Measurements from ENCODE around the gene ANAPC16. TPM values are rescaled to one million over a fixed set of nuclear protein-coding genes. Genes with fewer than 3 reads are reported as not detected.

The ANAPC16 gene
- 38.3 and 43.0 TPM in 2 replicates for total RNA-seq (2012; rRNA removed)

GRCh38 chr10:72215611-72216549, at the start of gene ANAPC16, which contains the start of gene ASCC1:
ANAPC16 (plus strand) TSS chr10:72216012; CDS start chr10:72223915, 7,903 bp downstream.
ASCC1 (minus strand) TSS chr10:72216276; CDS start chr10:72213298, 2,978 bp downstream.
- peaks cover 17% of the 10 kb centered on the region for H3K4me1 ChIP-seq (ENCODE audit: control insufficient read depth, insufficient read depth, low read length)
- peak within 1 kb of the TSS; percentile 92 for H3K9ac ChIP-seq (ENCODE audit: low read depth, low read length)
- no peaks in the 10 kb centered on the region for H3K9me3 ChIP-seq (replicated peaks; ENCODE audit: low read length)
- peaks cover 3% of the 10 kb centered on the region for H3K36me3 ChIP-seq (ENCODE audit: insufficient read depth, low read length)
- H3K27me3 ChIP-seq (ENCODE audit: control insufficient read depth, insufficient read depth, low read length) = no peaks in the 10 kb centered on the region
- H3K4me3 ChIP-seq (ENCODE audit: low read length) = peak within 1 kb of the TSS; percentile 95
- peak within 1 kb of the TSS; percentile 97 for H3K4me2 ChIP-seq (ENCODE audit: low read length)

GRCh38 chr10:72167118-72167517, 48.7 kb upstream of the ANAPC16 start:
- Histone ChIP-seq H3K36me3 (ENCODE audit: insufficient read depth, low read length) (no peaks in the 10 kb centered on the region), H3K4me2 (ENCODE audit: low read length) (no peak overlapping the region), H3K27me3 (ENCODE audit: control insufficient read depth, insufficient read depth, low read length) (no peaks in the 10 kb centered on the region), H3K9ac (ENCODE audit: low read depth, low read length) (no peak overlapping the region), H3K4me3 (ENCODE audit: low read length) (no peak overlapping the region), H3K9me3 (replicated peaks; ENCODE audit: low read length) (no peaks in the 10 kb centered on the region), H3K4me1 (ENCODE audit: control insufficient read depth, insufficient read depth, low read length) (peaks cover 14% of the 10 kb centered on the region)

GRCh38 chr10:72170263-72170662, 45.5 kb upstream of the ANAPC16 start:
- no peak overlapping the region for H3K4me2 ChIP-seq (ENCODE audit: low read length)
- H3K4me3 ChIP-seq (ENCODE audit: low read length) = no peak overlapping the region
- no peaks in the 10 kb centered on the region for H3K9me3 ChIP-seq (replicated peaks; ENCODE audit: low read length)
- H3K9ac ChIP-seq (ENCODE audit: low read depth, low read length) = no peak overlapping the region
- no peaks in the 10 kb centered on the region for H3K27me3 ChIP-seq (ENCODE audit: control insufficient read depth, insufficient read depth, low read length)
- no peaks in the 10 kb centered on the region for H3K36me3 ChIP-seq (ENCODE audit: insufficient read depth, low read length)
- H3K4me1 ChIP-seq (ENCODE audit: control insufficient read depth, insufficient read depth, low read length) = peaks cover 32% of the 10 kb centered on the region

GRCh38 chr10:72170733-72171132, 45.1 kb upstream of the ANAPC16 start:
- H3K4me3 ChIP-seq (ENCODE audit: low read length) = no peak overlapping the region
- peak overlapping the region; percentile 52 for H3K4me2 ChIP-seq (ENCODE audit: low read length)
- no peaks in the 10 kb centered on the region for H3K36me3 ChIP-seq (ENCODE audit: insufficient read depth, low read length)
- H3K9ac ChIP-seq (ENCODE audit: low read depth, low read length) = no peak overlapping the region
- H3K9me3 ChIP-seq (replicated peaks; ENCODE audit: low read length) = no peaks in the 10 kb centered on the region
- H3K27me3 ChIP-seq (ENCODE audit: control insufficient read depth, insufficient read depth, low read length) = no peaks in the 10 kb centered on the region
- peaks cover 37% of the 10 kb centered on the region for H3K4me1 ChIP-seq (ENCODE audit: control insufficient read depth, insufficient read depth, low read length)

GRCh38 chr10:72171175-72171630, 44.6 kb upstream of the ANAPC16 start:
- no peaks in the 10 kb centered on the region for H3K9me3 ChIP-seq (replicated peaks; ENCODE audit: low read length)
- H3K9ac ChIP-seq (ENCODE audit: low read depth, low read length) = no peak overlapping the region
- peaks cover 41% of the 10 kb centered on the region for H3K4me1 ChIP-seq (ENCODE audit: control insufficient read depth, insufficient read depth, low read length)
- peak overlapping the region; percentile 52 for H3K4me2 ChIP-seq (ENCODE audit: low read length)
- H3K4me3 ChIP-seq (ENCODE audit: low read length) = no peak overlapping the region
- H3K36me3 ChIP-seq (ENCODE audit: insufficient read depth, low read length) = no peaks in the 10 kb centered on the region
- H3K27me3 ChIP-seq (ENCODE audit: control insufficient read depth, insufficient read depth, low read length) = no peaks in the 10 kb centered on the region

- H3K9me3 ChIP-seq (replicated peaks; ENCODE audit: low read length) = no peaks in the 10 kb centered on the region
- no peak overlapping the region for H3K4me3 ChIP-seq (ENCODE audit: low read length)
- H3K36me3 ChIP-seq (ENCODE audit: insufficient read depth, low read length) = peaks cover 2% of the 10 kb centered on the region
- no peaks in the 10 kb centered on the region for H3K27me3 ChIP-seq (ENCODE audit: control insufficient read depth, insufficient read depth, low read length)
- H3K4me2 ChIP-seq (ENCODE audit: low read length) = no peak overlapping the region
- peaks cover 41% of the 10 kb centered on the region for H3K4me1 ChIP-seq (ENCODE audit: control insufficient read depth, insufficient read depth, low read length)
- H3K9ac ChIP-seq (ENCODE audit: low read depth, low read length) = no peak overlapping the region
Measured at GRCh38 chr10:72173262-72173618, 42.6 kb upstream of the ANAPC16 start.

- H3K4me1 ChIP-seq (ENCODE audit: control insufficient read depth, insufficient read depth, low read length) = peaks cover 41% of the 10 kb centered on the region
- H3K4me2 ChIP-seq (ENCODE audit: low read length) = no peak overlapping the region
- H3K9me3 ChIP-seq (replicated peaks; ENCODE audit: low read length) = no peaks in the 10 kb centered on the region
- H3K9ac ChIP-seq (ENCODE audit: low read depth, low read length) = no peak overlapping the region
- H3K4me3 ChIP-seq (ENCODE audit: low read length) = no peak overlapping the region
- H3K27me3 ChIP-seq (ENCODE audit: control insufficient read depth, insufficient read depth, low read length) = no peaks in the 10 kb centered on the region
- peaks cover 5% of the 10 kb centered on the region for H3K36me3 ChIP-seq (ENCODE audit: insufficient read depth, low read length)
Measured at GRCh38 chr10:72173619-72174296, 42.1 kb upstream of the ANAPC16 start.

- Histone ChIP-seq H3K4me2 (ENCODE audit: low read length) (no peak overlapping the region), H3K4me1 (ENCODE audit: control insufficient read depth, insufficient read depth, low read length) (peaks cover 41% of the 10 kb centered on the region), H3K9ac (ENCODE audit: low read depth, low read length) (no peak overlapping the region), H3K36me3 (ENCODE audit: insufficient read depth, low read length) (peaks cover 5% of the 10 kb centered on the region), H3K27me3 (ENCODE audit: control insufficient read depth, insufficient read depth, low read length) (no peaks in the 10 kb centered on the region), H3K9me3 (replicated peaks; ENCODE audit: low read length) (no peaks in the 10 kb centered on the region), H3K4me3 (ENCODE audit: low read length) (no peak overlapping the region)
Measured at GRCh38 chr10:72174297-72174662, 41.5 kb upstream of the ANAPC16 start.

GRCh38 chr10:72175149-72175548, 40.7 kb upstream of the ANAPC16 start:
- H3K4me2 ChIP-seq (ENCODE audit: low read length) = no peak overlapping the region
- H3K4me1 ChIP-seq (ENCODE audit: control insufficient read depth, insufficient read depth, low read length) = peaks cover 41% of the 10 kb centered on the region
- no peaks in the 10 kb centered on the region for H3K27me3 ChIP-seq (ENCODE audit: control insufficient read depth, insufficient read depth, low read length)
- no peak overlapping the region for H3K4me3 ChIP-seq (ENCODE audit: low read length)
- H3K9me3 ChIP-seq (replicated peaks; ENCODE audit: low read length) = no peaks in the 10 kb centered on the region
- no peak overlapping the region for H3K9ac ChIP-seq (ENCODE audit: low read depth, low read length)
- peaks cover 5% of the 10 kb centered on the region for H3K36me3 ChIP-seq (ENCODE audit: insufficient read depth, low read length)

GRCh38 chr10:72176701-72177100, 39.1 kb upstream of the ANAPC16 start:
- peaks cover 29% of the 10 kb centered on the region for H3K4me1 ChIP-seq (ENCODE audit: control insufficient read depth, insufficient read depth, low read length)
- H3K36me3 ChIP-seq (ENCODE audit: insufficient read depth, low read length) = peaks cover 5% of the 10 kb centered on the region
- H3K4me3 ChIP-seq (ENCODE audit: low read length) = no peak overlapping the region

GRCh38 chr10:72177454-72177853, 38.4 kb upstream of the ANAPC16 start:
- Histone ChIP-seq H3K36me3 (ENCODE audit: insufficient read depth, low read length) (peaks cover 5% of the 10 kb centered on the region), H3K27me3 (ENCODE audit: control insufficient read depth, insufficient read depth, low read length) (no peaks in the 10 kb centered on the region)

More at GRCh38 chr10:72176701-72177100, 39.1 kb upstream of the ANAPC16 start:
- no peaks in the 10 kb centered on the region for H3K27me3 ChIP-seq (ENCODE audit: control insufficient read depth, insufficient read depth, low read length)
- no peaks in the 10 kb centered on the region for H3K9me3 ChIP-seq (replicated peaks; ENCODE audit: low read length)
- H3K4me2 ChIP-seq (ENCODE audit: low read length) = no peak overlapping the region
- no peak overlapping the region for H3K9ac ChIP-seq (ENCODE audit: low read depth, low read length)

More at GRCh38 chr10:72177454-72177853, 38.4 kb upstream of the ANAPC16 start:
- Histone ChIP-seq H3K4me3 (ENCODE audit: low read length) (no peak overlapping the region), H3K9me3 (replicated peaks; ENCODE audit: low read length) (no peaks in the 10 kb centered on the region), H3K9ac (ENCODE audit: low read depth, low read length) (no peak overlapping the region), H3K4me1 (ENCODE audit: control insufficient read depth, insufficient read depth, low read length) (peaks cover 29% of the 10 kb centered on the region), H3K4me2 (ENCODE audit: low read length) (no peak overlapping the region)

Measured in skeletal muscle satellite cell (primary cell).